Activated CD4-positive, alpha-beta T cell treated with anti-CD3 and anti-CD28 coated beads for 24 hours (primary cell): ENCODE measurements around the gene GRIK4.

Experiments
- DNase-seq, 2 donors: peaks; one replicate each; pipeline ENCODE4 v3.0.0-alpha.2; 2020; ENCODE audit warnings: low read depth in 2 of 2

Gene GRIK4

GRCh38 chr11:120667934-120668333 is 156.4 kb downstream of the GRIK4 start:
- no peak for DNase-seq

DNA sequence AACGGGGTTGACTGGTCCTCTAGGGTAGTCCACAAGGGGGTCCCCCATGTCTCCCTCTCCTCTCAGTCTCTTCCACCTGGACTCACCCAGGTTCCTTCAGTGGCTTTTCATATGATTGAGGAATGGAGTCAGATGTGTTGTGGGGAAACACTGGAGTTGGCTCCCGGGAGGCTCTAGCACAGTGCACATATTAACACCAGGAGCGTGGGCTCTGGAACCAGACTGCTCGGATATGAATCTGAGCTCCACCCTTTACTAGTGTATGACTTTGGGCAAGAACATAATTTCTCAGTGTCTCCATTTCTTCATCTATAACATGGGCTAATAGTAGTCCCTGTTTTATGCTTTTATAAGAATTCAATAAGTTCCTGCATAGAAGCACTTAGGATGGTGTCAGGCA is 157.0 kb downstream of the GRIK4 start:
- no peak for DNase-seq

GRCh38 chr11:120674542-120674941 is 163.0 kb downstream of the GRIK4 start:
- no peak for DNase-seq

- DNase-seq: no peak
Observed at GRCh38 chr11:120675171-120675570, 163.6 kb downstream of the GRIK4 start.

GRCh38 chr11:120676991-120677390 is 165.4 kb downstream of the GRIK4 start:
- DNase-seq: no peak

- DNase-seq: no peak
Observed at GRCh38 chr11:120680322-120680721, 168.8 kb downstream of the GRIK4 start.

DNA sequence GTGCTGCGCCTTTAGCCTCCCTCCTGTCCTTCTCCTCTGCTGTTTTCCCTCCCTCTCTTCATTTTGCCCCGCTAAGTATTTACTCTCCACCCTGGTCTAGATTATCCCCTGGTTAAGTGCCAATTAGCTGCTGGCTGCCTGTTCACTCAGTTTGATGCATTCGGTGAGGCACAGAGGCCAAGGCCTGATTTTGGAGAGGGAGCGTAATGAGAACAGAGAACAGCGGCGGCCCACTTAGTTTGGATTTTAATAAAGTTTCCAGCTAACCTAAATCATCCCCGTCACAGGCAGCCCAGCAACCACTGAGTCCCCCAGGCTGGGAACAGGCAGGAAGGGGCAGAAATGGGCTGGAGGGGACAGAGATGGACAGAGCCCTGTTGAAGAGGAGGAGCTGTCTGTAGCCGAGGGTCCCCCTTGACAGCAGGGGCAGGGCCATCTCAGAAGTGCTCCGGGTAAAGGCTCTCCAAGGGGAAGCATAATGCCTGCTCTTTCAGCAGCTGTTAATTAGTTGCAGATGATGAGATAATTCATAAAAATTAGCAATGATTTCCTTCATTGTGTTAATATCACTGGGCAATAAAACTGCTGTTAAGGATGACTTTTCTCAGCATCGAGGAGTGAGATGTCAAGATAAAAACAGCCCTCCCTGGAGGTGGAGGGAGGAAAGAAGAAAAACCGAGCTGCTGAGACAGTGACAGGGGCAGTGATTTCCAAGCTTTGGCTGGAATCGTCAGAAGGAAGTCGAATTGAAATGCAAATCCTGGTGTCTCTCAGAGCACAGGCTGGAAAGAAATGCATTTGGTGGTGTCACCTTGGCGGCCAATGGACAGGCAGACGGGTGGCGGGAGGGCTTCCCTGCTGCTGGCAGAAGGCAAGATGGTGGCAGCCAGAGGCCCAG is 170.1 kb downstream of the GRIK4 start:
- no peak for DNase-seq

- no peak for DNase-seq
Observed at GRCh38 chr11:120682332-120682649, 170.7 kb downstream of the GRIK4 start.

GRCh38 chr11:120682866-120683265 is 171.3 kb downstream of the GRIK4 start:
- no peak for DNase-seq

DNA sequence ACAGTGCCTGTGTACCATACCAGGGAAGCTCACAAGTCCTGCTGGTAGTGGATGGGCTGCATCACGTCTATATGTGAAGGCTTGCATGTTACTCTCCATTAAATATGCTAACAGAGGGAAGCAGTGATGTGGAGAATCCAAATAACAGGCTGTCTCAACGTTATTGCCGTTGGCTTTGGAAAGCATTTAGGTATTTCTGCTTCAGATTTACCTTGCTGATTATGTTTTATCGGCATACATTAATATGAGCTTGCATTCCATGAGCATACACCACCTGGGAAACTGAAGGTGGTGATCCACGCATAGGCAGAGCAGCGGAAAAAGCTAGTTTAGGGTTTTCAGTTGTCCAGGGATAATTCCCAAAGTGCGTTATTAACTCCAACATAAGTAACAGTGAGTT is 175.0 kb downstream of the GRIK4 start:
- no peak for DNase-seq

- DNase-seq: no peak
Observed at GRCh38 chr11:120688163-120688562, 176.6 kb downstream of the GRIK4 start.

- DNase-seq: no peak
Observed at GRCh38 chr11:120689596-120690275, 178.2 kb downstream of the GRIK4 start.

- DNase-seq: no peak
Observed at GRCh38 chr11:120690406-120690805, 178.9 kb downstream of the GRIK4 start.

GRCh38 chr11:120694726-120695125 is 183.2 kb downstream of the GRIK4 start:
- DNase-seq: no peak

DNA sequence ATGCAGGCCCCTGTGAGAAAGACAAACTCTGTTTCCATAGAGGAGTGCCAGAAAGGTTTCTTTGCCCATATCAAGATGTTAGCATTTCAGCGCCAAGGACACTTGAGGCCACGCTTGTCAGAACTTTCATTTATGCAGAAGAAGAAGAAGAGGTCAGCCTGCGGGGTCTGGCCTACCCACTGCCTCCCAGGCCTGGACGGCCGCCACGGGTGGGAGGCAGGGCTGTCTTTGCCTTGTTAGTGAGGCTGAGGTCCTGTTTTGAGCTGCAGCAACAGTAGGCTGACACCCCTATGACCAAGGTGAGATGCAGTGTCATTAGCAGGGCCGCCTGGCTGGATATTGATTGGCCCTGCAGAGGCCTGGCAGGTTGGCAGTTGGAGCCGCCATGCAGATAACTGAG is 183.9 kb downstream of the GRIK4 start:
- no peak for DNase-seq

DNA sequence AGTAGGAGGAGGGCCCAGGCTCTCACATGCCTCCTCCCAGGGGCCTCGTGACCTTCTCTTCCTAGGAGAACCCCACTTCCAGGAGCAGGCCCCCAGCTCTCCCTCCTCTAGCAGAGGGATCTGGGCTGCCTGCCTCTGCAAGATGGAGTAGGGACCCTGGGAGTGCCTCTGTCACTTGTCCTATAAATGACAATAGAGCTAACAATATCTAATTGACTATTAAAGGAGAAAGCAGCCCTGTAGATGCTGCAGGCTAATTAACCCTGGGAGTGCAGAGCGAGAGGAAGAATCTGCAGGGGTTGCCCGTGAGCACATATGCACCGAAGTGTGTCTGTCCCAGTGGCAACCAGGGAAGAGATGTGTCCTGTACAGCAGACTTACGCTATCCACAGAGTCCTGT is 184.4 kb downstream of the GRIK4 start:
- no peak for DNase-seq

DNA sequence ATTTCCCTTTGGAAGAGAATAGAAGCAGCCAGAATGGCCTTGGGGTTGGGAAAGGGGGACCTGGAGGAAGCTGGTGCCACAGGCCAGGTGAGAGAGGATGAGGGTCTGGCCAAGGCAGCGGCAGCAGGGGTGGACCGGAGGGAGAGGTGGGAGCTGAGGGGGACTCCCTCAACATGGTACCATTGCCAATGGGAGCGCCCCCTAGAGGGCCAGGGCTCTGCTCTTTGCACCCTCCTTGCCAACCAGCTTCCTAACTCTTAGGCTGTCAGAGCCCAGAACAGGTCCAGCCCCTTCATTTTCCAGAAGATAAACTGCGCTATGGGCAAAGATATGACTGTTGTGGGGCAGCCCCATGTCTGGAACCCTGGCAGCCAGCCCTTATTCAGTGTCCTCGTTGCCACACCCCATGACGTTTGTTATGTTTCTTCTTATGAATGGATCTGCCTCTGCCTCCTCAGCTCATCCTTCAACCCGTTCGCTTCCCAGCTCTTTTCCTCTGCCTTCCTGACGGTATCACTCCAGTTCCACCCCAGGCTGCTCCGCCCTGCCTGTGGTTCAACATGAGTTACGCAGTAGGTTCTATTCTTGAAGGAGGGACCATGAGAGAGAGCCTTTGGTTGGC is 185.2 kb downstream of the GRIK4 start:
- no peak for DNase-seq

DNA sequence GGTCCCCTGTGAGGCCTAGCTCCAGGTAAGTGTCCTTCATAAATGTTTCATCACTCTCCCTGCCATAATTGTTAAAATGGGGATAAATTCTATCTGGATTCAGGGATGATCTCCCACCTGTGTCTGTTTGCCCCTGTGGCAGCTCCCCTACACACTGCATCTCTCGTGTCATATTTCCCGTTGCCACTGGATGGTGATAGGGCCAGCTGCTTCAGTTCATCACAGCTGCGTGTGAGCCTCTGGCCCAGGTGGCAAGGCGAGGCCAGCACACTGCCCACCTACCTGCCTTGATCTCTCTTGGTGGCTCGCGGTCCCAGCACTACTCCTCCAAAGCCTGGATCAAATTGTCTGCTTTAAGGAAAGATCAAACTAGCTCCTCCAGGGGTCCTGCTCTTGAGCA is 187.4 kb downstream of the GRIK4 start:
- no peak for DNase-seq

DNA sequence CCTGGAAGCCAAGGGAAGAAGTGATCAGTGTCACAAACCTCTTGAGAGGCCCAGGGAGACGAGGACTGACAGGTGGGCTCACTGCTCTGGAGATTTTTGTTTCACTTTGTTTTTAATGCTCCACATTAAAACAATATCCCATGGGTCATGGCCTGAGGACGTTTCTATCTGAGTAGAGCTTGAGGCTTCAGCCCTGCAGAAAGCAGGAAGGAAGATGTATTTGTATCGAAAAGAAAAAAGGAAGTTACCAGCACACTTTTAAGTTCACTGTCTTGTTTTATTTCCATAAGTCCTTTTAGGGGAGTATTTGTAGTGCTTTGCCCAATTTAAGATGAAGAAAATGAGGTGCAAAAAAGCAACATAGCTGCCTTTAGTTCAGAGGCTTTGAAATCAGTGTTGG is 191.1 kb downstream of the GRIK4 start:
- DNase-seq: no peak

DNA sequence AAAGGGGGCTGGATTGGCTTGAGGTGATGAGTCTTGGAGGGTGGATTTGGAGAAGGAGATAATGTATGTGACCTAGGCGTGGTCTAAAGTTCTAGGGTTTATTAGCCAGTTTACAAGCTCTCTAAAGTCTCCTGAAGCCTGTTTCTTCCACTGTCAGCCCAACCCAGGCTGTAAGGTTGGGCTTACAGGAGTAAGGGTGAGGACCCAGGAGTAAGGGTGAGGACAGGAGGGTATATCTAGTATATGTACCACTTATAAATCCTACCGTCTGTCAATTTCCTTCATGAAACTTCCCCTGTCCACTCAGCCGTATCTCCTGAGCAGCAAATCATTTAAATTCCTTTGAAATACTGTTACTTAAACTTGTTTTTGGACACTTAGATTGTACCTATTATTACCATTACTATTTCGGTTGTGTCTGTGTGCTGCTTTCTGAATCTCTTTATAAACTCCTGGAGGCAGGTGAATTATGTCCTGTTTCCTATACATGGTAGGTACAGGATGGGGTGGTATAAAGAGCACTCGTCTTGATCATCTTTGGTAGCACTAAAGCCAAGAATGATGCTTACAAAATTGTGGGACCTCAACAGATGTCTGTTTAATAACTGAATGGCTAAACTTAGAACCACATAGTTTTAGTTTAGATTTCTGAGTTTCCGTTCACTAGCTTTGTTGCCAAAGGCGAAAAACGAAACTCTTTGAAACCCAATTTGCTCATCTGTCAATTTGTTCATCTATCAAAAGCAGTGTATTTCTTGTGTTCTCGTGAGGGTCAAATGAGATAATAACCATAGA is 192.0 kb downstream of the GRIK4 start:
- no peak for DNase-seq

DNA sequence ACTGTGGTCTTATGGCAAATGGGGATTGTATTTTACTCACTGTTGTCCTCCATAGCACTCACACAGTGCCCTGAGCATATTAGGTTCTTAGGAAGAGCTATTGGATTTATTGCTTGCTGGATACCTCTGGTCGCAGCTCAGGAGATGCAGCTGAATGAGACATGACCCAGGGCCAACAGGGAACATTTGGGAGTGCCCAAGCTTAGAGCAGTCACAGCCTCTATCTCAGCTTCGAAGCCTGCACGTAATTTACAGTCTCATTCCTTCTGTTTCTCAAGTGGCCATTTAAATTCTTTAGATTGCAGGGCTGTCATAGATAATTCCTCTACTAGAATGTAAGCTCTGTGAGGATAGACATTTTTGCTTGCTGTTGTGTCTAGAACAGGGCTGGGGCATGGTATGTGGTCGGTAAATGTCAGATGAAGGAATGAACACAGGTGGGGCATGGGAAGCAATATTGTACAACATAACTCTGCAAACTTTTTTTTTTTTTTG is 192.8 kb downstream of the GRIK4 start:
- DNase-seq: no peak

GRCh38 chr11:120706257-120706656 is 194.7 kb downstream of the GRIK4 start:
- no peak for DNase-seq
